Testis (tissue), 2 donors: ENCODE measurements around the gene JAKMIP3.

Experiments
- CTCF ChIP-seq, 3 experiments: fragments of 450-650 bp in 2 of 3; fragments of 200-600 bp in 1 of 3; sonication (generic) in 1 of 3; IDR thresholded peaks; one replicate each; pipeline ENCODE4 v1.5.1; 2016 to 2019; ENCODE audit warnings: antibody characterized with exemption in 3 of 3, mild to moderate bottlenecking in 2 of 3, moderate library complexity in 1 of 3
- POLR2A ChIP-seq: fragments of 450-650 bp; IDR thresholded peaks from one replicate; pipeline ENCODE4 v1.6.1; 2017; ENCODE audit warnings: antibody characterized with exemption, mild to moderate bottlenecking, moderate library complexity

GRCh38 chr10:132104062-132104461 lies 38.3 kb downstream of the JAKMIP3 start:
- TF ChIP-seq CTCF (IDR thresholded peaks at IDR 0.05) (no peak), POLR2A (no peak)
